HG02623 (cell line): ENCODE data around the gene TRIM14.
"Not testable (repeated sequence)": the region's sequence is repeated elsewhere in the genome, so short reads cannot be mapped to it uniquely, and the experiment has no call there.

ENCODE experiments used
- ATAC-seq: cut with Tn5 transposase; IDR thresholded peaks from one replicate; pipeline ENCODE4 v1.9.1; 2021; ENCODE audit warnings: moderate library complexity; ENCODE audit not compliant: unreplicated experiment

TRIM14 gene

GRCh38 chr9:98142182-98142907 lies 23.3 kb upstream of the TRIM14 start:
- ATAC-seq, result no peak

DNA sequence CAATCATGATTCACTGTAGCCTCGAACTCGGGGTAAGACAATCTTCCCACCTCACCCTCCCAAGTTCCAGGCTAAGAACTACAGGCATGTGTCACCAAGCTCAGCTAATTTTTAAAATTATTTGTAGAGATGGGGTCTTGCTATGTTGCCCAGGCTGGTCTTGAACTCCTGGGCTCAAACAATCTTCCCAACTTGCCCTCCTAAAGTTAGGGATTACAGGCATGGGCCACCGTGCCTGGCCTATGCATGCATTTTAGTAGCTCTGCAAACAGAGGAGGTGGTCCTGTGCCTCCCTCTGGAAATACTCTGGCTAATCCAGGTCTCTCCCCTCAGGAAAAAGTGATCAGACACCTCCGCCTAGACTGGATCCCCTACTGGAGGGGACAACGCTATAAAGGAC lies 21.5 kb upstream of the TRIM14 start:
- no peak for ATAC-seq

DNA sequence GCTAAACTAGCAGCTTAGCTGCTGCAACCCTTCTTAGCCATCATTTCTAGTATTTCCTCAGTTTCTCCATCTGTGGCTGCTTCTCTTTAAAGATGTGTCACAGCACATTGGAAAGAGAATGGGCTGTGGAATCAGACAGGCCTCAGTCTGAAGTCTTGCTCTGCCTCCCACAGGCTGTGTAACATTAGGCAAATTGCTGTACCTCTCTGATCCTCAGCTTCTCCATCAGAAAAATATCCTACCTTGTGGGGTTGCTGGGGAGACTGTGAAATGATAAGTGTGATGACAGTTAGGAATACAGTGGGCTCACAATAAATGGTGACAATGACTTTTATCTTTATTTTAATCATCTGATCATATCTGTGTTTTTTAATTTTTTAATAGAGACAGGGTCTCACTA lies 17.5 kb upstream of the TRIM14 start:
- ATAC-seq, result no peak

- no peak for ATAC-seq
Observed at GRCh38 chr9:98135938-98136337, 16.9 kb upstream of the TRIM14 start.

DNA sequence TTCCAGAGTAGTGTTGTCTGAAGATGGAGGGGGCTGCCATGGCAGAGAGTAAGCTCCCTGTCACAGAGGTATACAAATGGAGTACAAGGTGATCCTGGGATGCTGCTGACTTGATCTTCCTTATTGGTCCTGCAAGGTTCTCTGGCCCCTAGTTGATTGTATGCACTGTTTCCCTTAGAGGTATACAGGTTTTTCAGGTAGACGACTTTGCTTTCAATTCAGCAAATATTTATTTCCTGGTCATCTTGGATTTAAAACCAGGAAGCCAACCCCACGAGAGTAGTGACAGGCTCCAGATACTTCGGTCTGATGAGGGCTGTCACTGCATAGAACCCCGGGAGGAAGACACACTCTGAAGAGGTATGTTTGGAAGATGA lies 16.5 kb upstream of the TRIM14 start:
- ATAC-seq, result no peak

GRCh38 chr9:98134702-98135557 lies 15.9 kb upstream of the TRIM14 start:
- no peak for ATAC-seq

GRCh38 chr9:98132806-98133631 lies 14.0 kb upstream of the TRIM14 start:
- no peak for ATAC-seq

- ATAC-seq, result no peak
Observed at GRCh38 chr9:98132158-98132557, 13.1 kb upstream of the TRIM14 start.

GRCh38 chr9:98130576-98131228 lies 11.7 kb upstream of the TRIM14 start:
- no peak for ATAC-seq

- ATAC-seq, result not testable (repeated sequence)
Observed at GRCh38 chr9:98130060-98130459, 11.0 kb upstream of the TRIM14 start.

DNA sequence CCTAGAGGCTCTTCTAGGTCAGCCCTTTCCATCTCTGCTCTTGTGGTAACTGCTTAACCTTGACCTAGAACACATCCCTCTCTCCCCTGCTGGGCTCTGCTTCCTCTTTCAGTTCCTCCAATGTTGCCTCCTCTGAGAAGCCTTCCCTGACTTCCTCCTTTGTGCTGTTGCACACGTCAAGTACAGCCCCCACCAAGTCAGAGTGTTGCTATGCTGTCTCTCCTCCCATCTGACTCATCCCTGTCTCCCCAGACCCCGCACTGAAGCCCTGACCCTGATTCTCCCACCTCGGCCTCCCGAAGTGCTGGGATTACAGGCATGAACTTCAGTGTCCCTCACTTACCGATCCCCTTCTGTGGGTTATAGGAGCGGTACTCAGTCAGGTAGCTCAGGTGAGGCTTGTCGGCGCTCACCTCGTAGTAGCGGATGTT lies 10.4 kb upstream of the TRIM14 start:
- peak; percentile 60 for ATAC-seq

GRCh38 chr9:98128316-98128715 lies 9.3 kb upstream of the TRIM14 start:
- no peak for ATAC-seq

- ATAC-seq, result no peak
Observed at GRCh38 chr9:98127226-98127625, 8.2 kb upstream of the TRIM14 start.

DNA sequence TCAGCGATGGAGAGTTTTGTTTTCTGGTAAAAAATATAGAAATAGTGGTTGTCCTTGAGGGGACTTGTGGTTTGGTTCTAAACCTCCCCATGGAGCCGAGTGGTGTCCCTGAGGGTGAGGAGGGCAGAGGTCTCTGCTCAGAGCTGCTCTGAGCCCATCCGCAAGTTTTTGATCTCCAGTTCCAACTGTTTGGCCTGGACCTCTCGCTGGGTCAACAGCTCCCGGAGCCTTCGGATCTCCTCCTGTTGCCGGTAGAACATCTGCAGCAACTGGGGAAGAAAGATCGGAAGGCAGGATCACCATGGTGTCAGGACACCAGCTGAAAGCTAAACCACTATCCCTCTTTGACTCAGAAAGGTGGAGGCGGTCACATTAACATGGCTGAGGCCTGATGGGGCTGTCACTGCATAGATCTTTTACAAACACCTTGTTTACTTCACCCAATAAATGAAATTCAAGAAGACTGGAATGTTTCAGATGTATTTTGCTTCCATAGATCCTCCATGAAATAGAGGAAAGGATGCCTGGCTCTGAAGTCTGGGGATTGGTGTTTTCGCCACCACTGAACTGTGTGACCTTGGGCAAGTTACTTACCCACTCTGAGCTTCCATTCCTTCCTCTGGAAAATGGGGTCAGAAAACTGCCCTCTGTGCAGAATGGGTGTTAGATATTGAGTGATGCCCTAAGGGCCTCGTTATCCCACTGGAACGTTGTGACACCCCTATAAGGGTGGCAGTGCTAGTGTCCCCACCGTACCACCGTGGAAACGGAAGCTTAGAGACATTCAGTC lies 5.8 kb upstream of the TRIM14 start:
- no peak for ATAC-seq

- ATAC-seq, result not testable (repeated sequence)
Observed at GRCh38 chr9:98124091-98124490, 5.1 kb upstream of the TRIM14 start.

DNA sequence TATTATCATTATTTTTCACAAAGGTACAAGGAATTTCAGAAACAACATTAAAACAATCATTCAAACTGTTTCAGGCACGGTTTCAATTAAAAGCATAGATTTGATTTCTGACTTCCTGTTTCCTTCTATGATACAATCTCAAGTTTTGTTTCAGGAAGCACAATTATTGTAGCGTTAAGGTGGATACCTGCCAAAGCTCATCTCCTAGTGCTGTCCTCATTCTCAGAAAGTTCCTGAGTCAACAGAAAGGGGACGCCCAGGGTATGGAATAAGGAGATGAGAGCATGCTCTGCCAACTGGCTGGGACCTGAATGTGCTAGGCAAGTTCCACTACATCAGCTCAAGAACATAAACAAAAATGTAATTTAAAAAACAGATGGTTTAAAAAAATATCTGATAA lies 2.0 kb upstream of the TRIM14 start:
- no peak for ATAC-seq

- no peak for ATAC-seq
Observed at GRCh38 chr9:98120476-98120875, 1.5 kb upstream of the TRIM14 start.

DNA sequence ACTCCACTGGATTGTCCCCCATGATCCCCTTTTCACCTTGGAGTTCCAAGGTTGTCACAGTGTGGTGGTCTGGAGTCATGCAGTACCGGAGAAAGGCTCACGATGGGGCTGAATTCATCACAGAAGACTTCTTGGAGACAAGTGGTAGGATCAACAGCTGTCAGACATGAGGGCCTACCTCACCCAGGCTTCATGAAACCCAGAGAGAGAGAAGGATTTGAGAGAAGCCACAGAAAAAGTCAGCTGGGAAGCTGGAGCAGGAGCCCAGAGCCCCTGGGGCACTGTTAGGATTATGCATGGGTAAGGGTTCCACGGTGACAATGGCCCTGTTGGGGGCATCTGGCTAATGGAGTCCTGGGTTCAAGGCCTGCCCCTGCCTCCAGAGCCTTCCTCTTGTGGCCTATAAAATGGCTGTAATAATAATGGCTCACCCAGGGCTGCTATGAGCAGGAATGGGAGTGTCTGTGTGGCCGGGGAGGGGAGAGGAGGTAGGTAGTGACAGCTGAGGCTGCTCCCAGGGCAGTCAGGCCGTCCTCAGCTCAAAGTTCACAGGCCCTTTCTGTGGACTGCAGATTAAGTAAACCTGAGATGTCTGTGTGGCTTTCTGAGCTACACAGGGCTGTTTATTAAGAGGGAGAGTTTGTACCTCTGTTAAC lies 910 bp downstream of the TRIM14 start:
- peak; percentile 40 for ATAC-seq

DNA sequence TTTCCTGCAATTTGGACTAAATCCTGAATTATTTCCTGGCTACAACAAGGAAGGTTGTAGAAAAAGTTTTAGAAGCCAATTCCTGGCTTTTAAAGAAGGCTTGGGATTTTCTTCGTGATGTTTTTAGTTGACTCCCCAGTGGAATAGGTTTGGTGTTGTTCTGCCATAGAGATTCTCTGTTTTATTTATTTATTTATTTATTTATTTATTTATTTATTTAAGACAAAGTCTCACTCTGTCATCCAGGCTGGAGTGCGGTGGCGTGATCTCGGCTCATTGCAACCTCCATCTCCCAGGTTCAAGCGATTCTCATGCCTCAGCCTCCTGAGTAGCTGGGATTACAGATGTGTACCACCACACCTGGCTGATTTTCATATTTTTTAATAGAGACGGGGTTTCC lies 1.9 kb downstream of the TRIM14 start:
- ATAC-seq, result not testable (repeated sequence)

GRCh38 chr9:98109052-98109451 lies 10.0 kb downstream of the TRIM14 start:
- ATAC-seq, result no peak
